Coronary artery (tissue), 2 donors: ENCODE measurements around the gene B4GALNT4.

Experiments
- DNase-seq: peaks from one replicate; pipeline ENCODE4 v3.0.0-alpha.2; 2017; ENCODE audit warnings: low spot score
- H3K27ac ChIP-seq, 2 donors: fragments of 200-600 bp; sonication (generic); one replicate each; pipeline ENCODE4 v1.5.1; 2016 to 2019
- H3K4me3 ChIP-seq: fragments of 200-600 bp; sonication (generic); 2 replicates; pipeline ENCODE4 v1.5.1; 2016; ENCODE audit warnings: mild to moderate bottlenecking, moderate library complexity
- CTCF ChIP-seq: fragments of 200-600 bp; sonication (generic); IDR thresholded peaks from one replicate; pipeline ENCODE4 v1.5.1; 2019; ENCODE audit warnings: antibody characterized with exemption

B4GALNT4 gene

GRCh38 chr11:394034-394857 lies 24.9 kb downstream of the B4GALNT4 start, which contains the start of gene PKP3:
Gene PKP3 (plus strand): TSS chr11:394209. CDS start chr11:394293, 84 bp downstream.
- no peak within 1 kb of the TSS for H3K4me3 ChIP-seq
- no peak for TF ChIP-seq CTCF
- DNase-seq: no peak
- H3K27ac ChIP-seq: no peak within 1 kb of the TSS

GRCh38 chr11:394858-395655 lies 25.8 kb downstream of the B4GALNT4 start:
- no peak for DNase-seq
- no peak for TF ChIP-seq CTCF
- no peak overlapping the region for H3K4me3 ChIP-seq
- H3K27ac ChIP-seq: no peak overlapping the region

- H3K4me3 ChIP-seq: no peak overlapping the region
- H3K27ac ChIP-seq: no peak overlapping the region
- DNase-seq: no peak
- TF ChIP-seq CTCF: no peak
Observed at GRCh38 chr11:395866-396265, 26.6 kb downstream of the B4GALNT4 start.

- no peak for DNase-seq
- no peak for TF ChIP-seq CTCF
- peak overlapping the region; percentile 67 for H3K4me3 ChIP-seq
- no peak overlapping the region for H3K27ac ChIP-seq
Observed at GRCh38 chr11:396511-396947, 27.2 kb downstream of the B4GALNT4 start.

- peak overlapping the region; percentile 67 for H3K4me3 ChIP-seq
- peak; percentile 36 for TF ChIP-seq CTCF
- no peak overlapping the region for H3K27ac ChIP-seq
- DNase-seq: no peak
Observed at GRCh38 chr11:396948-397548, 27.7 kb downstream of the B4GALNT4 start.

GRCh38 chr11:398826-399225 lies 29.5 kb downstream of the B4GALNT4 start:
- DNase-seq: no peak
- TF ChIP-seq CTCF: no peak
- no peak overlapping the region for H3K4me3 ChIP-seq
- no peak overlapping the region for H3K27ac ChIP-seq
